HG03097 (cell line): ENCODE data around the gene KRT78.

Experiments used
- ATAC-seq: cut with Tn5 transposase; IDR thresholded peaks from one replicate; pipeline ENCODE4 v1.9.1; 2021; ENCODE audit not compliant: unreplicated experiment, low FRiP score

Gene KRT78

DNA sequence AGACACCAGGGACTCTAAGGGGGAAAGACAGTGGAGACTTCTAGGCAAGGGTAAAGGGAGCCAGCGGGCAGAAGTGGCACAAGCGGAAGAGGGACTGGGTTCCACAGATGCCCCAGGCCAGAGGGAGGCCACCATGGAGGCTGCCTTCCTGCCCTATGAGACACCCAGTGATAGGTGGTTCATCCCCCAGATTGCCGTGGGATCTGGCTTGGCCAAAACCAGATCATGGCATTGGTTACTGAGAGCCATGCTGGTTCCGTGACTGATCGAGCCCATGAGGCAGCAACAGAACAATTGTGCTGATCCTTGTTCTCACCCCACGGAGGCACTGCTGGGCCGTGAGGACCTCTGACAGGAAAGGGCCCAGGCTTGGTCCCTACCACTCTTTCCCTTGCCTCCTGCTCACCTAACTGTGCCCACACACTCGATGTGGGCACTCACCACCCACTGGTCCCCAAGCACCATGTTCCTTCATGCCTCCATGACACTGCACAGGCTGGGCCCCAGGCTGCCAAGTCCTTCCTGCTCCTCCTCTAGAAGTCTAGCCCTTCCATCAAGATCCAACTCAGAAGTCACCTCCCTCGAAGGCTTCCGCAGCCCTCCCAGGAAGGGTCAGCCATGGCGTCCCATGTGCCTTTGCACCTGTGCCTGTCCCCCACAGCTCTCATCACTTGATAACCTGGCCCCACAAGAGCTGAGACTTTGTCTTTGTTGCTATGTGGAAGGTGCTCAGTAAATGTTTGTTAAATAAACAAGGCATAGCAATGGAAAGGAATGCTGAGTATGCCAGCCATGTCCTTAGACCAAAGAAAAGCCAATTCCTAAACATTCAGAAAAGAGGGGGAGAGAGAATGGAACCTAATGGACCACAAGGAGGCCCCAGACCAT, 21.9 kb downstream of the KRT78 start:
- no peak for ATAC-seq

DNA sequence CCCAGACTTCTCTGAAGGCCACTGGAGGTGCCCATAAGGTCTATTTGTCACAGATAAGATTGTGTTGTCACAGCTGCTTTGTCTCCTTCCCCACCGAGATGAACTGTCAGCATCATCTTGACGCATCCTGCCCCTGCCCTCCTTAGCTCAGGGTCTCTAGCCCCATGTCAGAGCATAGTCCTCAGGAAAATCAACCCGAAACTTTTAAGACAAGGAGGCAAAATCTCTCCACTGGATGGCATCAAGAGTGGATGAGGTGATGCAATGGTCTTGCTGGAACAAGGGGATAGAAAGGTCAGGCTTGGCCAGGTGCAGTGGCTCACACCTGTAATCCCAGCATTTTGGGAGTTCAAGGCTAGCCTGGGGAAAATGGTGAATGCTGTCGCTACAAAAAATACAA, 22.8 kb downstream of the KRT78 start:
- ATAC-seq, result no peak

- ATAC-seq, result no peak
Observed at GRCh38 chr12:52824741-52825410, 23.9 kb downstream of the KRT78 start.

DNA sequence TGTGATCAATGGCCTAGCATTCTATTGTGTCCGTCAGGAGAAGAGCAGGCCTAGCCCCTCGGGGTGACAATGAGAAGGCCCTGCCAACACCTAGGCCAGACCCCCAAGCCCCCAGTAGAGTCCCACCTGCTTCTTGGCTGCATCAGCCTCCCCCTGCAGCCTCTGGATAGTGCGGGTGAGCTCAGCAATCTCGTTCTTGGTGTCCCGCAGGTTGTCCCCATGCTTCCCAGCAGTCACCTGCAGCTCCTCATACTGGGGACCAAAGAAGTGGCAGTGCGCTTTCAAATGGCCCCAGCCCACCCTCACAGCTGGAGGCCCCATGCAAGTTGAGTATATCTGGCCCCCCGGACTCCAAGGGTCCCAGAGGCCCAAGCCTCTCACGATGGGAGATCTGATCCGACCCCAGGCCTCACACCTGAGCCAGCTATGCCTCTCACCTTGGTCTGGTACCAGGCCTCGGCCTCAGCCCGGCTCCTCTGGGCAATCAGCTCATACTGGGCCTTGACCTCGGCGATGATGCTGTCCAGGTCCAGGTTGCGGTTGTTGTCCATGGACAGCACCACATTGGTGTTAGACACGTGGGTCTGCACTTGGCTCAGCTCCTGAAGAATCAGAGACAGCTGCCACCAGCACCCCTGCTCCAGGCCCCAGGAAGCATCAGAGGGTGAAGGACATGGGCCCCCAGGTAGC, 24.9 kb downstream of the KRT78 start:
- no peak for ATAC-seq

- no peak for ATAC-seq
Observed at GRCh38 chr12:52822771-52823510, 25.9 kb downstream of the KRT78 start.

DNA sequence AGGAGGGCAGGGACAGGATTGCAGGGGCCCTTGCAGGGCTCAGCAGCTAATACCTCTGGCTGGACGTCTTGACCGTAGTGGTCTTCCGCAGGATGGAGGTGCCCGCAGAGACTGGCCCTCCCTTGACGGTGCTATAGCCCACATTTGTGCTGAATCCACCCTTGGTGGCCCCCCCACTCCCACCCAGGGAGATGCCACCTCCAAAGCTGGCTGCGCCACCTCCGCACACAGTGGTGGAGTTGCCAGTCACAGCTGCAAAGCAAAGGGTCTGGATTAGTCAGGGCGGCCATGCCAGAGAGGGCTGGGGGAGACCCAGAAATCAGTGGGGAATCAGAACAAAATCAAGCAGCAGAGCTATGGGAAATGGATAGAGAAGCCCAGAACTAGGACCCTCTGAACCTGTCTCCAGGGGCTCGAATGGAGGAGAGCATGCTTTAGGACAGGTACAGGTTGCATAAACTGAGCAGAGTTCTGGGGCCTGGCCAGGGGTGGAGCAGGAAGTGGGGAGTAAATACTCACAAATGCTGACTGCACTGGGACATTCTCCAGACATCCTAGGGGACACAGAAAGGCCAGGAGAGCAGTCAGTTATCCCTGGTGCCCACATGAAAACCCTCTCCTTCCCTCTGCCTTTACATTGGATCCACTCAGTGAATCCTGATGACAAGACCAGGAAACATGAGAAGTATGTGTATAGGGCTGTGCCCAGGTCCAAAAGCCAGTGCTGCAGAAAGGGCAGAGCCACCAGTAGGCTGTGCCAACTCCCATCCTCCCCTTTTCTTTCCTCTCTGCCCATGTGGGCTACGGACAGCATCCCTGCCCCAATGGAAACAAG, 26.8 kb downstream of the KRT78 start:
- no peak for ATAC-seq

GRCh38 chr12:52821071-52821730, 27.6 kb downstream of the KRT78 start:
- ATAC-seq, result no peak

GRCh38 chr12:52820521-52820920, 28.3 kb downstream of the KRT78 start:
- no peak for ATAC-seq

- no peak for ATAC-seq
Observed at GRCh38 chr12:52819731-52820510, 28.9 kb downstream of the KRT78 start.

DNA sequence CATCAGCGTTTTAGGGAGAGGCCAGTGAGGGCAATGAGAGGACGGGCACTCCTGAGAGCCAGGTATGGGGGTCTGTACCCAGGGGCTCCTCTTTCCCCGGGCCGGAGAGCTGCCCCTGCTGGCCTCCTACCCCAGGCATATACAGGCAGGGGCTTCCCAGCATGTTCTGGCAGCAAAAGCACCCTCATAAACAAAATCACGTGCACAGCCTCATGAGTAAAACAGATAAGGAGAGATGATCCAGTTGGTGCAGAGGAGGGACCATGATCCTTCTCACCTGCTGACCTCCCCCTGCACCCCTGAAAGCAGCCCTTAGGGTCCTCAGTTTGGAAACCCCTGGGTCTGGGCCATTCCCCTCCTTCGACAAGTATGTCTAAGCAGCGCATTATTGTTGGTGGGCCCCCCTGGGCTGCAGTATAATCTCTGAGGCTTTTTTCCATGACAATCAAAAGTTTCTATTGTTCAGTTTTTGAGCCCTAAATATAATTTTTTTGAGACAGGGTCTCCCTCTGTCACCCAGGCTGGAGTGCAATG, 29.8 kb downstream of the KRT78 start:
- no peak for ATAC-seq

GRCh38 chr12:52818388-52818787, 30.4 kb downstream of the KRT78 start:
- no peak for ATAC-seq

DNA sequence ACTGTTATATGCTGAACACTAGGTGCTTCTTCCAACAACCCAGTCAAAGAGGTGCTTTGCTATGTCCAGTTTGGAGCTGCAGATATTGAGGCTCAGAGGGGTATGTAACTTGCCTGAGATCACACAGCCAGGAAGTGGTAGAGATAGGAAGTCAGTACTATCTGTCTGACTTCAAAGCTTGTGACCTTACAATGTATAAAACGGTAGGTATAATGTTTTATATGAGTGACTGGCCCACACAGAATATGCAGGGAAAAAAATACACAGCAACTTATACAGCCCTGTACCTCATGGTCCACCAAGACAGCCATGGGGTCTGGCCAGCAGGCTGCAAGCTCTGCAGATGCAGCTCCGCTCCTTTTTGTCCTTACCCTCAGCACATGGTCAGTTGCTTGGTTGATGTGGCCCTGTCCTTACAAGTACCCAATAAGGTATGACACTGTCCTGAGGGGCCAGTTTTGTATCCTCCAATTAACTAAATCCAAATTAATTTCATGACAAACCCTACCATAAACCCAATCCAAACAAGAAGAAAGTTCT, 31.0 kb downstream of the KRT78 start:
- no peak for ATAC-seq

GRCh38 chr12:52817003-52817698, 31.6 kb downstream of the KRT78 start:
- ATAC-seq, result no peak

GRCh38 chr12:52815676-52816588, 32.9 kb downstream of the KRT78 start:
- no peak for ATAC-seq

GRCh38 chr12:52815161-52815560, 33.6 kb downstream of the KRT78 start:
- ATAC-seq, result no peak

DNA sequence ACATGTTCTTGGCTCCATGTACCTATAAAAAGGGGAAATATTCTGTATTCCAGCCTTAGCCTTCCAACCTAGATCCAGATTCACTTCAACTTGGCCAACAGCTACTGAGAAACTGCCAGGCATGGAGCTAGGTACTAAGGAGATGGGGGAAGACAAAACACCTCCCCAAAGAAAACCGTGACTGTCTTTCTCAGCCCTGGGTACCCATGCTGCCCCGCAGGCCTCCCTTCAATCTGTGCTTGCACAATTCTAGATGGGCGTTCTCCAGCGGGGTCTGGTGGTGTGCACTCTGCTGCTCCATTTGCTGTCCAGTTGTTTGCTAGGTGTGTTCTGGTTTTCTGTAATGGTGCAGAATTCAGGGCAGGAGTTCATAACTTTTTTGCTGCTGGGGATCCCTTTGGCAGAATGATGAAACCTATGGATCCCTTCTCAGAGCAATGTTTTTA, 34.1 kb downstream of the KRT78 start:
- ATAC-seq, result no peak
